HG03103 (cell line): ENCODE measurements around the gene GSG1.
"Not testable (repeated sequence)": the region's sequence is repeated elsewhere in the genome, so short reads cannot be mapped to it uniquely, and the experiment has no call there.

Source experiments
- ATAC-seq: cut with Tn5 transposase; IDR thresholded peaks from one replicate; pipeline ENCODE4 v1.9.1; 2021; ENCODE audit warnings: low read depth; ENCODE audit not compliant: unreplicated experiment

The GSG1 gene

DNA sequence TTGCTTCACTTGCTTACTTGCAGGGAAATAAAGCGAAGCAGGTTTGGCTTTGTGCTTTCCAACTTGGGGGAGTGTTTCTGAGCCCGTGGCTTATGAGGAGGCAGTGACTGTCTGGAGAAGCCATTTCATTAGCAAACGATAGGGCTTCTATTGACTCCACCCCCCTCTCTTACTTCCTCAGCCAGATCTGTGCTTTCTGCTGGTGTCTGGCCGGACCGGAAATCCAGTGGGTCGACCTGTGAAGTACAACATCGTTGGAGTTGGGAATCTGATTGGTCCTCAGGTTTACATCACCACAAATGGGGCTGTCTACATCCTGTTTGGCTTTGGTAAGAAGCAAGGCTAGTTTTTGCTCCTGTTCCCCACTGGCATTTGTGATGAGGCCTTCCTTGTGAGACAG lies 37.0 kb downstream of the GSG1 start:
- no peak for ATAC-seq

DNA sequence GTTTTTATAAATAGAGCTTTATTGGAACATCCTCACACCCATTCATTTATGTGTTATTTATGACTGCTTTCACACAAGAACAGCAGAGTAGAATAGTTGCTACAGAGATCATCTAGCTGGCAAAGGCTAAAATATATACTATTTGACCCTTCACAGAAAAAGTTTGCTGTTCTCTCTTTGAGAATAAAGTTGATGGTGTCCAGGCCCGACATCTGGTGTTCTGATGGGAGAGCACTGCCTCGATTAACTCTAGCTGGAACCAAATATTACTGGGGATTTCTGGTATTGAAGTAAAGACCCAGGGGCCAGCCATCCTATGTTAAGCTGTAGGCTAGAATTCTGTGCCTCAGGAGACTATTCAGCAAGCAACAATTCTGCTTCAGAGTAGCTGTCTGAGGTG lies 37.5 kb downstream of the GSG1 start:
- no peak for ATAC-seq

DNA sequence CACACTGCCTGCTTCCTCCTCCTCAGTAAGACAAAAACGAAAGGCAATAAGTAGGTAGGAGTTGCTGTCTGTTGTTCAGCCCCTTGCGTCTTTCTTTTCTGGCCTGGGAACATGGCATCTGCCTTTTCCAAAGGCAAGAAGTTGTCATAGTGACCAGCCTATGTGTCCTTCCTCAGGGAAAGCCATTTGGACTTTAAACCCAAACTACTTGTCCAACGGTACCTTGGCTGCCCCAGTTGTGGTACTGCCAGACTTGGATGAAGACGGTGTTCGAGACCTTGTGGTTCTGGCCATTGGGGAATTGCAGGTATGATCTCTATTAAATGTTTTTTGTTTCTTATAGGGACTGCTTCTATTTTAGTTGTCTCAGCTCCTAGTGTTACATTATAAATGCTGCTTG lies 40.8 kb downstream of the GSG1 start:
- ATAC-seq = no peak

DNA sequence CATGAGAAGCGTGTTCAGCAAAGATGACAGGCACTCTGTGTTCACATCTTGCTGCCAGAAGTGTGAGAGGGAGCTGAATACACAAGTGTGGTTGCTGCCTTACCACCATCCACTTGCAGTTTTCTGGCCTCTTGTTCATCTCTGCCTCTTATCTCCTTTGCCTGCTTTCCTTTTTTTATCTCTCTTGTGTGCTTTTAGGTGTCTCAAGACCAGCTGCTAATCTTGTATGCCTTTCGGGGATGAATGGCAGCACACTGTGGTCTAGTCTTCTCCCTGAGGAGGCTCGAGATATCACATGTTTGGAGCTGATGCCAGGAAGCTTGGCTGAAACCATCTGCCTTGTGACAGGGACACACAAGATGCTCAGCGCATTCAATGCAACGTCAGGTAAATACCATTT lies 42.1 kb downstream of the GSG1 start:
- no peak for ATAC-seq

DNA sequence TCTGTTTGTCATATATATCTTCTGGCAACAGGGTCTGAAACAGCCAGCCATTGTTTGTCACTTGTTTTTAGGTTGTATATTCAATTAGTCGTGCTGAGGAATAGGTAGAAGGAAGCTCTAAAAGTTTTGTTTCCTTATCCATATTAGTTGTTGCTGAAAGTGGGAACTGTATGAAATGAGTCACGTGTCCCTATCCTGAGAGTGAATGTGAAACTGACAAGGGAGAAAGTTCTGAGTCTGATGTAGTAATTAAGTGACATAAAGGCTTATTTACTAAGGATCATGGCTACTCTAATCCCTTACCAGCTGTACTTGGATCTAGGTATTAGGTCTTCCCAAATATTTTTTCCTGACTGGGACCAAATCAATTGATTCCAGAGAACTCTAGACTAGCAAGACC lies 42.9 kb downstream of the GSG1 start:
- ATAC-seq = no peak

DNA sequence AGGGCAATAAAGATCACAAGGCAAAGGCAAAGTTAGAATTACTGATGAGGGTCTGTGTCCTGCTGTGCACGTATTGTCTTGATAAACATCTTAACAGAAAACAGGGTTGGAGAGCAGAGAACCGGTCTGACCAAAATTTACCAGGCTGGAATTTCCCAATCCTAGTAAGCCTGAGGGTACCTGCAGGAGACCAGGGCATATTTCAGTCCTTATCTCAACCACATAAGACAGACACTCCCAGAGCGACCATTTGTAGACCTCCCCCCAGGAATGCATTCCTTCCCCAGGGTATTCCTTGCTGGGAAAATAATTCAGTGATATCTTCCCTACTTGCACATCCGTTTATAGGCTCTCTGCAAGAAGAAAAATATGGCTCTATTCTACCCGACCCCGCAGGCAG lies 49.9 kb downstream of the GSG1 start:
- not testable (repeated sequence) for ATAC-seq

DNA sequence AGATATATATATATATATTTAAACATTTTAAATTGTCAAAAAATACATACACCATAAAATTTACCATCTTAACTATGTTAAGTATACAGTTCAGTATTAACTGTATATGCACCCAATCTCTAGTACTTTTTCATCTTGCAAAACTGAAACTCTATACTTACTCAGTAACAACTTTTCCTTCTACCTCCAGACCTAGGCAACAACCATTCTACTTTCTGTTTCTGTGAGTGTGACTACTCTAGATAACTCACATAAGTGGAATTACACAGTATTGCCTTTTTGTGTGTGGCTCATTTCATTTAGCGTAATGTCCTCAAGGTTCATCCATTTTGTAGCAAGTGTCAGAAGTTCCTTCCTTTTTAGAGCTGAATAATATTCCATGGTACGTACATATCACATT lies 51.0 kb downstream of the GSG1 start:
- ATAC-seq = no peak

DNA sequence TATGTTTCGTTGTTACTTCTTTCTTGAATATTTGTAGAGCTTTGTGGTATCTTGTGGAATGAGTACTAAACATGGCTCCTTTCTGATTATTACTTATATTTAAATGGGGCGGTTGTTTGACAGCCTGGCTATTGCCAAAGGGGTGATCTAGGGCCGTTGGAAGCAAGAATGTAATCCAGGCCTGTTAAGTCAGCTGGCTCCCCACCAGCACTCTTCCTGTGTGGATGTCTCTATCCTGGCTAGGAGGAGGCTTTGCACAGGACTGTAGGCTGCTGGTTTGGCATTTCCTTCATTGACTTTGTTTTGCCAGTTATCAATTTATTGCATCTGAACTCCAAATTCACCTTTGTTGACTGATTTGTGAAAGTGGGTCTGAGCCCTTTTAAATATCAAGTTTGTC lies 53.7 kb downstream of the GSG1 start:
- ATAC-seq = no peak

DNA sequence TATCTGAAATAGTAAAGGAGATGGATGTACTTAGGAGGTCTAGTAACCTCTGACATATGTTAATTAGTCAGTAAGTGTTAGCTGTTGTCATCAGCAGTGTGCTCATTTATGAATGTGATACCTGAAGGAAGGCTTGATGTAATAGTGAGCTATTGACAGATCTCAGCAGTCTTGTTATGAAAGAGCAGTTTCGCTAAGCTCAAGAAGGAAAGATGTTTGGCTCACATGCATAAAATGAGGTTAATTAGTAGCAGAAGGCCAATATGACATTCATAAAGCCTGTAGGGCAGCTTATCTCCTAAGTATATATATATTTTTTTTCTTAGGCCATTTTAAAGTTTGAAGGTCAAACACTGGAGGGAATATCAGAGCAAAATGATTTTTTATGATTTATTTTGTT lies 56.5 kb downstream of the GSG1 start:
- no peak for ATAC-seq

DNA sequence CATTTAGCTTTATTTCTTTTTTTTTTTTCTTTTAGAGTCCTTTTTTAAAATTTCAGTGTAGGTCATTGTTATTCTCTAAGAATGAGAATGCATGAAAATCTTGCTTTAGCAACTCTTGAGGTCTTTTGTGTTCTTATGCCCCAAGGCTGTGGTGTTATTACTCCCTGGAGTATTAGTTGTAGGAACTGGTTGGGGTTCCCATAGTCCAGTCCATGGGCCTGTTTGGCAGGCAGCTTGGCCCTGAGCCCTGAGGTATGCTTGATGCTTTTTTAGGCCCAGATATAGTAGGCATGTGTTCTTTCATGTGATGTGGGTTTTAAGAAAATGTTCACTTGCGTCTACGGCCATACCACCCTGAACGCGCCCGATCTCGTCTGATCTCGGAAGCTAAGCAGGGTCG lies 57.7 kb downstream of the GSG1 start:
- ATAC-seq = no peak

DNA sequence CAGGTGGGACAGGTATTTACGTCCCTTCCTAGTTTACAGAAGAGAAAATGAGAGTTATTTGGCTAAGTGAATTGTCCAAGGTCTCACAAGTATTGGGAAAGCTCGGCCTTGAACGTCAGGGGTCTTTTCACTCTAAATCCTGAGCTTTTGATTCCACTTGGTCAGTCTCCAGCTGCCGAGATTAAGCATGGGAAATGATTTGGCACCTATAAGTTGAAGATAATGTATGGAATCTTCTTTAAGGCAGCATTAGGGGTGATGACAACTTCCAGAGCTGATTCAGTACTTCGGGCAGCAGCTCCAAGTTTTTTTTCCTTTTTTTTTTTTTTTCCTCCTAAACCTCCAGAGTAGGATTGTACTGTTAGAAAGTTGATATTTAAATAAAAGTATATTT lies 58.6 kb downstream of the GSG1 start:
- no peak for ATAC-seq

DNA sequence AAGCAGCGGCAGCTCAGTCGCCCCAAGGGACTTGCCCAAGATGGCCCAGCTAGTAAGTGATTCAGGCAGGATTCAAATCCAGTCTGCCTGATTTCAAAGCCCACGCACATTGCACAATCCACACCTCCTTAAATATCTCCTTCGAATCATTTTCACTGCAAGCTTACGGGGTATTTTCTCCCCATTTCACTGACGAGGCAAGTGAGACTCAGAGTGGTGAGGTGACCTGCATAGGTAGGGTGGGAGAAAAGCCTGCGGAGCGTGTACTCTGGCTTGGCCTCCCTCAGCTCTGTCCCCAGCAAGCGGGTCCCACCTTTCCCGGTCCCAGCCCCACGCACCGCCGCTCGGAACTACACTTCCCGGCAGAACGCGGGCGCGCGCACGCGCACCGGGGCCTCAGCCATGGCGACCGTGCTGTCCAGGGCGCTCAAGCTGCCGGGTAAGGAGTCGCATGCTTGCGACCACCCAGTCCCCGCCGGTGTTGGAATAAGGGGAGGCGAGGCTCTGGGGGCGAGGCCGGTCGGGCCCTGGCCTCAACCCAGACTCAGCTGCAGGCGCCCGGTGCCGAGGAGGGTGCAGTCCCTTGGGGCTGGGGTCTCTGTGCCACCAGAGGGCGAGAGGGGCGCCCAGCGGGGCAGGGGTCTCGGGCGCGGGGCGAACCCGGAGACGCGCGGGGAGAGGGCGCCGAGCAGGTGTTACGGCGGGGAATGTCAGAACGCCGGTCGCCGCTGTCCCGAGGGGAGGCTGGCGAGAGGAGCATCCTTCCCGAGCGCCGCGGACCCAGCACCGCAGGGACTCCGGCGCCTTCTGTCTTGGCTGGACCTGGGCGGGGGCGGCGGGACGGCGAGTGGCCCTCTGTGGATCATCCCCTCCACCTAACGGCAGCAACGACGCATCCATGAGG lies 59.2 kb downstream of the GSG1 start, which contains the start of gene FAM234B:
Gene FAM234B (plus strand): TSS at position 380 of the 904 bp plus-strand sequence. CDS start 23 bp downstream, at position 403.
- peak; percentile 82 for ATAC-seq

DNA sequence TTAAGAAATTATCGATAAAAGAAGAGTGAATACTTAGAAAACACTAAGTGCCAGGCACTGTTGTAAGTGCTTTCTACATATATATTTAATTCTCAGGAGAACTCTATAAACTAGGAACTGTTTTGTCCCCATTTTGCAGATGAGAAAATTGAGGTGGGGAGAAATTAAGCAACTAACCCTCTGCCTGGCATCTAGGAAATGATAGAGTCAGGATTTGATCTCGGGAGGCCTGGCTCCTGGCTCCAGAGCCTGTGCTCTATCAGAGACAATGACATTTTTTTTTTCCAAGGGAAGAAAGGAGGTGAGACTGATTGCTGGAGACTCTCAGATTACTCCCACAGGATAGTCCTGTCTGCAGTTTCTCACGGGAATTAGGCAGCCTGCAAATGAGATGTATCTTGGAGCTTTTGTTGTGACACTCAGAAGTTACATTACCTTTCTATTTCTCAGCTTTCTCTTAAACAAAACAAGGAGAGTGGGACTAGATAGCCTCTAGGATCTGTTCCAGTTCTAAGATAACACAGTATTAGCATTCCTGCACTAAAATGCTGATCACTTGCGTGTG lies 60.7 kb downstream of the GSG1 start:
- ATAC-seq = no peak

DNA sequence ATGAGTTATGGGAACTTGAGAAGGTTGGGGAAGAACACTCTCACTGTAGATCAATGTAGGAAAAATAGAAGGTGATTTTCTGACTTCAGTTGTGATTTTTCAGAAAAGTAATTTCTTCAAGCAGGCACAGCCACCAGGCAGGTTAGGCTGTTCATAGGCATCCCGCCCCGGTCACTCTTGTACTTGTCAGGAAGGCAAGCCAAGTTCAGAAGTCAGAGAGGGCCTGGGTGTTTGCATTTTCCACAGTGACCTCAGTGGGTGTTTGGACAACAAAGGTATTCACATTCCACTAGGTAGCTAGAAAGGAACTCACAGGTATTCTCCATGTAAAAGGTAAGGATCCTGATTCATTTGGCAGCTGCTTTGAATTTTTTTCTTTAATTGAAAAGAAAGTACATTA lies 62.2 kb downstream of the GSG1 start:
- ATAC-seq = no peak

DNA sequence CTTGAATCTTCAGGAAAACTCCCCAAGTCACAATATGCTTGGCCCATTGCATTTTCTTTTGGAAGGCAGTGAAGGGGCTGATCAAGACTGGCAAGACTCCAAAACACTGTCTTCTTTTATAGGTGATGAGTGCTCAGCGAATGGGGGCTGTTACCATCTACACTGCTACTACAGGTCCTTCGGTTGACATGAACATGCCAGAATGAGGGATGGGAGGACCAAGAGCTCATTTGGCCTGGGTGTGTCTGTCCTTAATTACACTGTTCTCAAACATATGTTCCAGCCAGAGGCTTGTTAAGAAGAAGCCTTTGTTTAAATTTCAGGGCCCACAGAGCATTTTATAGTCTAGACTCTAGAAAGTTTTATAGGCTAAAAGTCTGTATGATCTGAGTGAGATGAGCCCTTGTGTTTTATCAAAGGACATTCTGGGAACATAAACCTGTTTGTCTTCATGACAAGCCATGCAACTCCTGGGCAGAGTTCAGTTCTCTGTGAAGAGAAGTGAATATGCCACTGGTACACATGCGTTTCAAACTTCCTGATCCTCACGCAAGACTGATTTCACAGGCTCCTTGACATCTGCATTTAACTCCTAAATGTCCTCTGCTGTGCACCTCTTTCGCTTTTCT lies 64.0 kb downstream of the GSG1 start:
- ATAC-seq = no peak

DNA sequence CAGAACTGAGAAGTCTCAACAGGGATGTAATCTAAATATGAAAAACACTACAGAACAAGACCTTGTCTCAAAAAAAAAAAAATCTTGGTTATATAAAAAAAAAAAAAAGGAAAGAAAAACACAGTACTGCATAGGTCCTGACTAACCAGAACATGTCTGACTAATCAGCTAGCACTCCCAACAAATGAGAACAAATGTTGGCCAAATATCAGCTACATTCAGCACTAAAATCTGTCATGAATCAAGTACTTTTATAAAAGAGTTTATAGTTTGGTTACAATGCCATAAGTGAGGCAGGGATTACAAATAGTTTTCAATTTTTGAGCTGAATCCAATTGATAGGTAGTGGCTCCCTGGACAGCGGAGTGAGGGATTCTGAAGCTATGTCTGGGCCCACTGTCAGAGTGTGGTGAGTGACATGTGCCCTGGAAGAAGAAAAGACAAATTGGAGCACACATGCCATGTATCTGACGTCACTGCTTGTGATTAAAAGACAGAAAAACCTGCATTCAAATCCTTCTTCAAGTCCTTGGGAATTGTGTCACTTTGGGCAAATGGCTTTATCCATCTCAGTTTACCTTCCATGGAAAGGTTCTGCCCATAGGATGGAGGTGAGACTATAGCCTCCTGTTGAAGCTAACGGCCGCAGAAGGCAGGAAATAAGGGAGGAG lies 64.8 kb downstream of the GSG1 start:
- no peak for ATAC-seq

DNA sequence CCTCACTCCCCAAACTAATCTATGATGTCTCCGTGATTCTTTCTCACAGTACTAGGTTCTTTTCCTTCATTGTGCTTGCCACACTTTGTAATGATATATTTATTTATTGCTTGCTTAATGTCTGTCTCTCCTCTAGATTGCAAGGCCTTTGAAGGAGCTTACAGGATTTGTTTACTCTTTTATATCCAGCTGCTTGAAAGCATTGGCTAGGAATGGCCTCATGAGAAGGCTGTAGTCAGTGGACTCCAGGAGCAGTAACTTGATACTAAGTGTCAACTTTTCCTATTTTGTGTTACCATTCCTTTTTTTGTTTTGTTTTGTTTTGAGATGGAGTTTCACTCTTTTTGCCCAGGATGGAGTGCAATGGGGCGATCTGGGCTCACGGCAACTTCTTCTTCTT lies 66.6 kb downstream of the GSG1 start:
- no peak for ATAC-seq

DNA sequence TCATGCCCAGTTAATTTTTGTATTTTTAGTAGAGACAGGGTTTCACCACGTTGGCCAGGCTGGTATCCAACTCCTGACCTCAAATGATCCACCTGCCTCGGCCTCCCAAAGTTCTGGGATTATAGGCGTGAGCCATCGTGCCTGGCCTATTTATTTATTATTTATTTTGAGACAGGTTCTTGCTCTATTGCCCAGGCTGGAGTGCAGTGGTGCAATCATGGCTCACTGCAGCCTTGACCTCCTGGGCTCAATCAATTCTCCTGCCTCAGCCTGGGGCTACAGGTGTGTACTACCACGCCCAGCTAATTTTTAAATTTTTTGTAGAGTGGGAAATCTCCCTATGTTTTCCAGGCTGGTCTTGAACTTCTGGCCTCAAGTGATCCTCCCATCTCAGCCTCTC lies 68.1 kb downstream of the GSG1 start:
- ATAC-seq = not testable (repeated sequence)
